ENCODE results near the gene C1orf174. TPM values are rescaled to one million over a fixed set of nuclear protein-coding genes. Genes with fewer than 3 reads are reported as not detected.

Gene C1orf174
- total and polyA plus RNA-seq, 2 of the 4 experiments (the other 2 are of a cell fraction) = 26.7 to 45.7 TPM

GRCh38 chr1:3874736-3875135 lies 25.3 kb downstream of the C1orf174 start:
- Histone ChIP-seq H3K4ac (ENCODE audit: low read depth, low read length) (no peak overlapping the region), H4K8ac (ENCODE audit: low read depth in 2 of 2, low read length in 2 of 2) (no peak overlapping the region), H4K91ac (ENCODE audit: insufficient read depth, low read depth, low read length) (no peak overlapping the region), H3K9me1 (ENCODE audit: insufficient read depth, low read length) (no peaks in the 10 kb centered on the region), H2AK5ac (ENCODE audit: low read depth, low read length) (no peak overlapping the region), H3K56ac (ENCODE audit: extremely low read depth, insufficient read depth, low read length) (no peak overlapping the region), H3K79me1 (ENCODE audit: low read depth in 1 of 2, low read length in 2 of 2) (no peaks in the 10 kb centered on the region), H2BK15ac (ENCODE audit: low read depth, low read length) (no peak overlapping the region), H3K36me3 (ENCODE audit: control insufficient read depth, insufficient read depth, low read length) (peaks cover 38% of the 10 kb centered on the region), H2AFZ (replicated peaks; ENCODE audit: low read length, poor library complexity) (no peak overlapping the region), H4K20me1 (ENCODE audit: insufficient read depth, low read length) (no peaks in the 10 kb centered on the region), H3K9ac (ENCODE audit: low read depth, low read length) (no peak overlapping the region), H3K14ac (replicated peaks; ENCODE audit: low read depth, low read length) (no peak overlapping the region), H3K4me3 (ENCODE audit: insufficient read depth, low read depth, low read length) (no peak overlapping the region), H3K9me3 (ENCODE audit: control insufficient read depth, insufficient read depth, low read length) (peaks cover 10% of the 10 kb centered on the region), H2AK9ac (replicated peaks; ENCODE audit: low read depth, low read length, poor library complexity) (no peak overlapping the region), H3K23ac (ENCODE audit: low read depth, low read length) (no peak overlapping the region), H4K5ac (ENCODE audit: low read depth, low read length) (no peak overlapping the region), H2BK5ac (ENCODE audit: low read depth, low read length, poor library complexity, severe bottlenecking) (no peak overlapping the region), H3K18ac (ENCODE audit: low read depth, low read length) (no peak overlapping the region), H3K27ac (ENCODE audit: insufficient read depth, low read length) (no peak overlapping the region), H3K4me2 (ENCODE audit: low read depth, low read length) (no peak overlapping the region), H3K4me1 (ENCODE audit: control insufficient read depth, insufficient read depth, low read length) (no peaks in the 10 kb centered on the region), H3K27me3 (ENCODE audit: control insufficient read depth, insufficient read depth, low read length) (no peaks in the 10 kb centered on the region), H2BK120ac (ENCODE audit: low read depth, low read length) (no peak overlapping the region), H2BK20ac (ENCODE audit: low read depth, low read length) (no peak overlapping the region)
- 88% methylated on average over 21 of the region's 23 CpGs; no CpG with 5 or more reads in 1 of the 2 experiments for WGBS, 2 experiments (ENCODE audit: extremely low coverage in 2 of 2, insufficient read length in 1 of 2)
- in situ Hi-C loops (cut with MboI; ENCODE audit: low sequenced_read_pairs) = no loop called here
- DNase-seq (no peak), ATAC-seq (ENCODE audit: low read depth) (no peak)
- BruUV-seq (replicated peaks) = no TSS peak
- TF ChIP-seq MAFK (IDR thresholded peaks at IDR 0.05; ENCODE audit: low read depth, low read length) (no peak), CHD1 (IDR thresholded peaks at IDR 0.05; ENCODE audit: low read depth, low read length) (no peak), FOS (IDR thresholded peaks at IDR 0.05; ENCODE audit: low read depth, low read length) (no peak), RAD21 (IDR thresholded peaks at IDR 0.05; ENCODE audit: low read length) (no peak), RCOR1 (IDR thresholded peaks at IDR 0.05; ENCODE audit: insufficient replicate concordance, low read length) (no peak), SMC3 (IDR thresholded peaks at IDR 0.05; ENCODE audit: low read depth, low read length) (no peak), ELK1 (IDR thresholded peaks at IDR 0.05; ENCODE audit: borderline replicate concordance, low read depth, low read length) (no peak), NFE2L2 (IDR thresholded peaks at IDR 0.05; ENCODE audit: low read depth, low read length) (no peak), CTCF (conservative IDR thresholded peaks at IDR 0.05; ENCODE audit: low read depth, low read length) (no peak), RFX5 (IDR thresholded peaks at IDR 0.05; ENCODE audit: low read depth, low read length) (no peak), POLR2A (IDR thresholded peaks at IDR 0.05; ENCODE audit: low read depth, low read length) (no peak), MAZ (IDR thresholded peaks at IDR 0.05; ENCODE audit: borderline replicate concordance, low read depth, low read length) (no peak), BHLHE40 (IDR thresholded peaks at IDR 0.05; ENCODE audit: low read depth, low read length) (no peak), CEBPB (IDR thresholded peaks at IDR 0.05; ENCODE audit: low read depth, low read length) (no peak), MXI1 (IDR thresholded peaks at IDR 0.05; ENCODE audit: borderline replicate concordance, low read depth, low read length) (no peak)
- TF ChIP-seq, protein P1, sequence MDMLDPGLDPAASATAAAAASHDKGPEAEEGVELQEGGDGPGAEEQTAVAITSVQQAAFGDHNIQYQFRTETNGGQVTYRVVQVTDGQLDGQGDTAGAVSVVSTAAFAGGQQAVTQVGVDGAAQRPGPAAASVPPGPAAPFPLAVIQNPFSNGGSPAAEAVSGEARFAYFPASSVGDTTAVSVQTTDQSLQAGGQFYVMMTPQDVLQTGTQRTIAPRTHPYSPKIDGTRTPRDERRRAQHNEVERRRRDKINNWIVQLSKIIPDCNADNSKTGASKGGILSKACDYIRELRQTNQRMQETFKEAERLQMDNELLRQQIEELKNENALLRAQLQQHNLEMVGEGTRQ (IDR thresholded peaks at IDR 0.05; ENCODE audit: low read depth, low read length) = no peak
- POLR2A ChIA-PET (ENCODE audit: unreplicated experiment) = no interaction called here
- CTCF ChIA-PET = no interaction called here
- intact Hi-C loops (cut with micrococcal nuclease) = no loop called here
- dilution Hi-C loops (cut with HindIII; ENCODE audit: low sequenced_read_pairs, unreplicated experiment) = no loop called here

All from IMR-90 (cell line).